GM23338 (cell line): ENCODE measurements around the gene ROBO1. TPM values are rescaled to one million over a fixed set of nuclear protein-coding genes. Genes with fewer than 3 reads are reported as not detected.

ENCODE experiments used
- ATAC-seq: fragments of 200-7000 bp; cut with Tn5 transposase; 3 replicates; pipeline ENCODE4 v1.9.1; 2020
- DNase-seq: peaks from one replicate; pipeline ENCODE4 v3.0.0-alpha.2; 2015; ENCODE audit warnings: low spot score
- H2AFZ ChIP-seq: fragments of 200-600 bp; sonication (generic); 2 replicates; pipeline ENCODE4 v1.8.0; 2016; ENCODE audit warnings: antibody characterized with exemption, mild to moderate bottlenecking, moderate library complexity
- H3F3A ChIP-seq: fragments of 200-600 bp; sonication (generic); replicated peaks from 2 replicates; pipeline ENCODE4 v1.8.0; 2017; ENCODE audit warnings: antibody characterized with exemption, mixed run types, low read depth
- H3K27ac ChIP-seq: fragments of 200-600 bp; sonication (generic); 2 replicates; pipeline ENCODE4 v1.6.1; 2016; ENCODE audit warnings: low read depth
- H3K27me3 ChIP-seq: fragments of 200-600 bp; sonication (generic); 2 replicates; pipeline ENCODE4 v1.8.0; 2016; ENCODE audit warnings: mild to moderate bottlenecking, mixed run types, moderate library complexity; ENCODE audit not compliant: insufficient read depth
- H3K36me3 ChIP-seq: fragments of 200-600 bp; sonication (generic); 2 replicates; pipeline ENCODE4 v1.8.0; 2016; ENCODE audit warnings: mild to moderate bottlenecking; ENCODE audit not compliant: insufficient read depth
- H3K4me1 ChIP-seq: fragments of 200-600 bp; sonication (generic); 2 replicates; pipeline ENCODE4 v1.8.0; 2016; ENCODE audit warnings: mild to moderate bottlenecking, moderate library complexity; ENCODE audit not compliant: insufficient read depth
- H3K4me2 ChIP-seq: fragments of 200-600 bp; sonication (generic); 2 replicates; pipeline ENCODE4 v1.7.1; 2017; ENCODE audit warnings: mixed run types
- H3K4me3 ChIP-seq: fragments of 200-600 bp; sonication (generic); 2 replicates; pipeline ENCODE4 v1.6.1; 2016; ENCODE audit warnings: mixed run types
- H3K79me2 ChIP-seq: fragments of 200-600 bp; sonication (generic); replicated peaks from 2 replicates; pipeline ENCODE4 v1.8.0; 2017; ENCODE audit warnings: mild to moderate bottlenecking; ENCODE audit not compliant: insufficient read depth
- H3K9me2 ChIP-seq: fragments of 200-600 bp; sonication (generic); 2 replicates; pipeline ENCODE4 v1.8.0; 2017; ENCODE audit not compliant: insufficient read depth
- H4K20me1 ChIP-seq: fragments of 200-600 bp; sonication (generic); replicated peaks from 2 replicates; pipeline ENCODE4 v1.8.0; 2017; ENCODE audit warnings: mild to moderate bottlenecking; ENCODE audit not compliant: insufficient read depth
- H3K27ac Mint-ChIP-seq: 2 replicates; pipeline ENCODE4 v1.8.0; 2020; ENCODE audit warnings: inconsistent platforms, mild to moderate bottlenecking, moderate library complexity, mixed read lengths
- H3K27me3 Mint-ChIP-seq: 3 replicates; pipeline ENCODE4 v1.8.0; 2022; ENCODE audit warnings: low read depth, mild to moderate bottlenecking, moderate library complexity, mixed read lengths, inconsistent platforms; ENCODE audit not compliant: insufficient read depth, poor library complexity
- H3K36me3 Mint-ChIP-seq: 3 replicates; pipeline ENCODE4 v1.8.0; 2021; ENCODE audit warnings: low read depth, mild to moderate bottlenecking, inconsistent platforms, moderate library complexity, mixed read lengths
- H3K4me1 Mint-ChIP-seq: 3 replicates; pipeline ENCODE4 v1.8.0; 2020; ENCODE audit warnings: mild to moderate bottlenecking, inconsistent platforms, mixed read lengths
- H3K4me3 Mint-ChIP-seq: 3 replicates; pipeline ENCODE4 v1.8.0; 2021; ENCODE audit warnings: moderate library complexity, mild to moderate bottlenecking, inconsistent platforms, mixed read lengths
- H3K9me3 Mint-ChIP-seq: 3 replicates; pipeline ENCODE4 v1.8.0; 2020; ENCODE audit warnings: moderate library complexity, mild to moderate bottlenecking, inconsistent platforms, mixed read lengths
- CREB1 ChIP-seq: fragments of 250-450 bp; sonication (Bioruptor Pico); IDR thresholded peaks from 2 replicates; pipeline ENCODE4 v1.5.0; 2020; ENCODE audit warnings: low read depth, mild to moderate bottlenecking, moderate library complexity
- CTCF ChIP-seq, 2 experiments: fragments of 200-600 bp in 1 of 2; sonication (generic) in 1 of 2; conservative IDR thresholded peaks; 2 replicates each; pipeline versions ENCODE4 v1.5.1 to v1.6.1; 2016 to 2017; ENCODE audit warnings: antibody characterized with exemption in 2 of 2, low read depth in 2 of 2, mild to moderate bottlenecking in 2 of 2, moderate library complexity in 1 of 2
- ETS1 ChIP-seq: IDR thresholded peaks from 2 replicates; pipeline ENCODE4 v1.6.1; 2016; ENCODE audit warnings: antibody characterized with exemption
- EZH2 ChIP-seq: fragments of 200-600 bp; sonication (generic); IDR thresholded peaks from one replicate; pipeline ENCODE4 v1.8.0; 2017; ENCODE audit warnings: antibody characterized with exemption, mild to moderate bottlenecking, low read depth; ENCODE audit not compliant: unreplicated experiment
- EZH2phosphoT487 ChIP-seq: fragments of 200-600 bp; sonication (generic); IDR thresholded peaks from one replicate; pipeline ENCODE4 v1.8.1; 2018; ENCODE audit warnings: antibody characterized with exemption; ENCODE audit not compliant: unreplicated experiment
- JUNB ChIP-seq: IDR thresholded peaks from one replicate; pipeline ENCODE4 v1.6.1; 2016; ENCODE audit warnings: antibody characterized with exemption; ENCODE audit not compliant: unreplicated experiment
- NANOG ChIP-seq: IDR thresholded peaks from 2 replicates; pipeline ENCODE4 v1.6.1; 2016; ENCODE audit warnings: antibody characterized with exemption, borderline replicate concordance
- POLR2AphosphoS5 ChIP-seq: IDR thresholded peaks from 2 replicates; pipeline ENCODE4 v1.6.1; 2016; ENCODE audit warnings: antibody characterized with exemption, low read depth
- REST ChIP-seq: IDR thresholded peaks from one replicate; pipeline ENCODE4 v1.6.1; 2018; ENCODE audit warnings: antibody characterized with exemption; ENCODE audit not compliant: unreplicated experiment
- STAT1 ChIP-seq: IDR thresholded peaks from one replicate; pipeline ENCODE4 v1.6.1; 2016; ENCODE audit warnings: antibody characterized with exemption; ENCODE audit not compliant: unreplicated experiment
- ZNF114 ChIP-seq: fragments of 250-450 bp; sonication (Bioruptor Pico); IDR thresholded peaks from 2 replicates; pipeline ENCODE4 v1.5.0; 2020; ENCODE audit warnings: mild to moderate bottlenecking, moderate library complexity
- ZNF331 ChIP-seq: fragments of 250-450 bp; sonication (Bioruptor Pico); IDR thresholded peaks from 2 replicates; pipeline ENCODE4 v1.5.0; 2020; ENCODE audit warnings: low read depth, mild to moderate bottlenecking, moderate library complexity
- ZNF462 ChIP-seq: fragments of 250-450 bp; sonication (Bioruptor Pico); IDR thresholded peaks from 2 replicates; pipeline ENCODE4 v1.5.0; 2020; ENCODE audit warnings: mild to moderate bottlenecking, moderate library complexity
- polyA plus RNA-seq: library from polyadenylated mRNA; unstranded; fragments of >200 nt; fragmentation: Nextera tagmentation; extraction: Ambion mirVana; gene quantifications from 2 replicates; pipeline ENCODE4 v1.2.1, GENCODE V29; 2016
- total RNA-seq: library from RNA; depleted of rRNA; stranded (reverse); fragments of >200 nt; shearing (Covaris generic); gene quantifications from 2 replicates; pipeline ENCODE4 v1.2.3, GENCODE V29; 2014

The ROBO1 gene
- total and polyA plus RNA-seq, 2 experiments from 2014 or later: 19.2 to 78.3 TPM

- Mint-ChIP-seq H3K27ac (no peak overlapping the region), H3K36me3 (no peaks in the 10 kb centered on the region), H3K9me3 (no peaks in the 10 kb centered on the region), H3K4me3 (no peak overlapping the region), H3K4me1 (peaks cover 55% of the 10 kb centered on the region), H3K27me3 (peaks cover 4% of the 10 kb centered on the region)
- Histone ChIP-seq H3K4me2 (no peak overlapping the region), H3K4me3 (no peak overlapping the region), H3F3A (no peaks in the 10 kb centered on the region), H3K79me2 (peaks cover 97% of the 10 kb centered on the region), H3K27ac (no peak overlapping the region), H3K4me1 (peaks cover 37% of the 10 kb centered on the region), H3K27me3 (no peaks in the 10 kb centered on the region), H3K9me2 (no peaks in the 10 kb centered on the region), H4K20me1 (peaks cover 25% of the 10 kb centered on the region), H3K36me3 (no peaks in the 10 kb centered on the region), H2AFZ (no peak overlapping the region)
- ATAC-seq (no peak), DNase-seq (no peak)
- TF ChIP-seq CREB1 (CRISPR knock-in tag) (no peak), JUNB (no peak), POLR2AphosphoS5 (no peak), ZNF462 (no peak), REST (no peak), ZNF331 (no peak), STAT1 (no peak), ETS1 (no peak), CTCF (conservative IDR thresholded peaks at IDR 0.05; ENCODE audit: low read depth in 2 of 2) (no peak), EZH2phosphoT487 (no peak), ZNF114 (CRISPR knock-in tag) (no peak), NANOG (no peak), EZH2 (no peak)
These were observed 757.9 kb downstream of the ROBO1 start for GRCh38 chr3:79009861-79010260.
